Nephron (organoid): ENCODE measurements around the gene SRGAP2C.
"Not testable (repeated sequence)": the region's sequence is repeated elsewhere in the genome, so short reads cannot be mapped to it uniquely, and the experiment has no call there.

Source experiments
- H3K27ac Mint-ChIP-seq, 3 experiments: 2 replicates each; pipeline ENCODE4 v1.8.0; 2020; ENCODE audit warnings: mixed read lengths in 3 of 3, mild to moderate bottlenecking in 2 of 3, moderate library complexity in 1 of 3
- H3K27me3 Mint-ChIP-seq: 2 replicates; pipeline ENCODE4 v1.8.0; 2021; ENCODE audit warnings: low read depth, mild to moderate bottlenecking, moderate library complexity, mixed read lengths
- H3K36me3 Mint-ChIP-seq: 2 replicates; pipeline ENCODE4 v1.8.0; 2020; ENCODE audit warnings: low read depth, mixed read lengths
- H3K4me1 Mint-ChIP-seq: 2 replicates; pipeline ENCODE4 v1.8.0; 2020; ENCODE audit warnings: mixed read lengths
- H3K4me3 Mint-ChIP-seq, 3 experiments: 2 replicates each; pipeline ENCODE4 v1.8.0; 2020; ENCODE audit warnings: mild to moderate bottlenecking in 3 of 3, mixed read lengths in 3 of 3, moderate library complexity in 2 of 3
- H3K9me3 Mint-ChIP-seq: 2 replicates; pipeline ENCODE4 v1.8.0; 2020; ENCODE audit warnings: mixed read lengths

SRGAP2C gene

GRCh38 chr1:121349332-121349967 lies 164.7 kb downstream of the SRGAP2C start:
- not testable (repeated sequence) for H3K27me3 Mint-ChIP-seq, H3K9me3 Mint-ChIP-seq, H3K4me3 Mint-ChIP-seq, H3K36me3 Mint-ChIP-seq, H3K27ac Mint-ChIP-seq, H3K4me1 Mint-ChIP-seq

- H3K9me3 Mint-ChIP-seq, H3K4me3 Mint-ChIP-seq, H3K27me3 Mint-ChIP-seq, H3K4me1 Mint-ChIP-seq, H3K27ac Mint-ChIP-seq, H3K36me3 Mint-ChIP-seq: not testable (repeated sequence)
Observed at GRCh38 chr1:121355711-121356420, 171.1 kb downstream of the SRGAP2C start.

- not testable (repeated sequence) for H3K4me3 Mint-ChIP-seq, H3K27ac Mint-ChIP-seq, H3K27me3 Mint-ChIP-seq, H3K36me3 Mint-ChIP-seq, H3K9me3 Mint-ChIP-seq, H3K4me1 Mint-ChIP-seq
Observed at GRCh38 chr1:121356819-121357218, 172.0 kb downstream of the SRGAP2C start.

- not testable (repeated sequence) for H3K36me3 Mint-ChIP-seq, H3K9me3 Mint-ChIP-seq, H3K4me3 Mint-ChIP-seq, H3K27ac Mint-ChIP-seq, H3K27me3 Mint-ChIP-seq, H3K4me1 Mint-ChIP-seq
Observed at GRCh38 chr1:121360531-121360930, 175.8 kb downstream of the SRGAP2C start.

GRCh38 chr1:121361451-121362233 lies 176.9 kb downstream of the SRGAP2C start:
- H3K36me3 Mint-ChIP-seq, H3K27me3 Mint-ChIP-seq, H3K27ac Mint-ChIP-seq, H3K4me3 Mint-ChIP-seq, H3K9me3 Mint-ChIP-seq, H3K4me1 Mint-ChIP-seq: not testable (repeated sequence)

- peak overlapping the region in 1 of 3 experiments; percentile 67 for H3K27ac Mint-ChIP-seq
- not testable (repeated sequence) for H3K9me3 Mint-ChIP-seq, H3K36me3 Mint-ChIP-seq
Observed at GRCh38 chr1:121362234-121362883, 177.6 kb downstream of the SRGAP2C start.

GRCh38 chr1:121365316-121365715 lies 180.5 kb downstream of the SRGAP2C start:
- not testable (repeated sequence) for H3K27me3 Mint-ChIP-seq, H3K36me3 Mint-ChIP-seq, H3K4me3 Mint-ChIP-seq, H3K9me3 Mint-ChIP-seq, H3K4me1 Mint-ChIP-seq, H3K27ac Mint-ChIP-seq

More at GRCh38 chr1:121362234-121362883, 177.6 kb downstream of the SRGAP2C start:
- not testable (repeated sequence) for H3K27me3 Mint-ChIP-seq, H3K4me1 Mint-ChIP-seq, H3K4me3 Mint-ChIP-seq

GRCh38 chr1:121365723-121366122 lies 180.9 kb downstream of the SRGAP2C start:
- not testable (repeated sequence) for H3K9me3 Mint-ChIP-seq

GRCh38 chr1:121366171-121366570 lies 181.4 kb downstream of the SRGAP2C start:
- H3K27me3 Mint-ChIP-seq, H3K9me3 Mint-ChIP-seq, H3K4me1 Mint-ChIP-seq, H3K27ac Mint-ChIP-seq, H3K36me3 Mint-ChIP-seq, H3K4me3 Mint-ChIP-seq: not testable (repeated sequence)

More at GRCh38 chr1:121365723-121366122, 180.9 kb downstream of the SRGAP2C start:
- not testable (repeated sequence) for H3K4me3 Mint-ChIP-seq, H3K27me3 Mint-ChIP-seq, H3K36me3 Mint-ChIP-seq, H3K4me1 Mint-ChIP-seq, H3K27ac Mint-ChIP-seq

- H3K9me3 Mint-ChIP-seq, H3K4me1 Mint-ChIP-seq, H3K36me3 Mint-ChIP-seq, H3K4me3 Mint-ChIP-seq, H3K27me3 Mint-ChIP-seq, H3K27ac Mint-ChIP-seq: not testable (repeated sequence)
Observed at GRCh38 chr1:121368910-121369309, 184.1 kb downstream of the SRGAP2C start.

GRCh38 chr1:121369959-121370358 lies 185.2 kb downstream of the SRGAP2C start:
- H3K27ac Mint-ChIP-seq, H3K36me3 Mint-ChIP-seq, H3K27me3 Mint-ChIP-seq, H3K4me3 Mint-ChIP-seq, H3K9me3 Mint-ChIP-seq, H3K4me1 Mint-ChIP-seq: not testable (repeated sequence)

- not testable (repeated sequence) for H3K4me3 Mint-ChIP-seq, H3K27me3 Mint-ChIP-seq, H3K27ac Mint-ChIP-seq, H3K9me3 Mint-ChIP-seq, H3K4me1 Mint-ChIP-seq, H3K36me3 Mint-ChIP-seq
Observed at GRCh38 chr1:121374851-121375367, 190.1 kb downstream of the SRGAP2C start.

GRCh38 chr1:121376986-121377385 lies 192.2 kb downstream of the SRGAP2C start:
- H3K27me3 Mint-ChIP-seq: not testable (repeated sequence)

GRCh38 chr1:121378757-121379156 lies 194.0 kb downstream of the SRGAP2C start:
- not testable (repeated sequence) for H3K4me1 Mint-ChIP-seq, H3K27ac Mint-ChIP-seq, H3K4me3 Mint-ChIP-seq, H3K9me3 Mint-ChIP-seq, H3K36me3 Mint-ChIP-seq, H3K27me3 Mint-ChIP-seq

More at GRCh38 chr1:121376986-121377385, 192.2 kb downstream of the SRGAP2C start:
- H3K9me3 Mint-ChIP-seq, H3K36me3 Mint-ChIP-seq, H3K4me1 Mint-ChIP-seq, H3K27ac Mint-ChIP-seq, H3K4me3 Mint-ChIP-seq: not testable (repeated sequence)

- not testable (repeated sequence) for H3K4me1 Mint-ChIP-seq, H3K36me3 Mint-ChIP-seq, H3K27me3 Mint-ChIP-seq, H3K4me3 Mint-ChIP-seq, H3K27ac Mint-ChIP-seq, H3K9me3 Mint-ChIP-seq
Observed at GRCh38 chr1:121384754-121385153, 200.0 kb downstream of the SRGAP2C start.
